ENCODE data around the gene KCTD15.

The KCTD15 gene

DNA sequence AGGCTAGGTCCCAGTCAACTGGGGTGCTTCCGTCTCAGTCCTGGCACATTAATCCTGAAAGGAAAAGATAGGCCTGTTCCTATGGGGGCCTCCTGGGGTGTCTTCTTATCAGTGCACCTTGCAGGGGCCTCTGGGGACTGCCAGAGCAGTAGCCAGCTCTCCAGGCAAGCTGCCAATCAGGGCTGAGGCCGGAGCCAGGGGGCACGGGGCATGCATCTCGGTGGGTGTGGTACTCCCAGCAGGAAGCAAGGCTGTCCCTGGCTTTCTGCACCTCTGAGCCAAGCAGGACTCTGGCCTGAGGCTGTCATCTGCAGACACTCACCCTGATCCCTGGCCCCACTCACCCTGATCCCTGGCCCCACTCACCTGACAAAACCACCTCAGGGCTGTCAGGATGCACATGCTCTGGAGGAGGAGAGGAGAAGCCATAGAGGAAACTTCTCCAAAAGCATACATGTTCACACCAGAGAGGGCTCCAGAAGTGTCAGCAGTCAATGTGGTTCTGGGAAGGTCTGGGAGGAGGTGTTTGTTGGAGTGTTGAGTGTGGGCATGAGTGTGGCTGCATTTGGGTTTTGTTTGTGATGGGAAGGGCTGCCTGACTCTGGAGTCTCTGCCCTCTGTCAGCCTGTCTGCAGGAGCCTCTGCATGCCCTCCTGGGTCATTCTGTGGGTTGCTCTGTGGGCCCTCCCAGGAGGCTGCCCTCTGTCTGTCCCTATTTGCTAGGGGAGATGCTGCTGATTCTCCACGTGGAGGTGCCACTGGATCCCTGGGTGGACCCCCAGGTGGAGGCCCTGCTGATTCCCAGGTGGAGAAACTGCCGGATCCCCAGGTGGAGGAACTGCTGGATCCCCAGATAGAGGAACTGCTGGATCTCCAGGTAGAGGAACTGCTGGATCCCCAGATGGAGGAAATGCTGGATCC, 22.7 kb upstream of the KCTD15 start:
- H3K9ac ChIP-seq (ENCODE audit: low read length): no peak overlapping the region
- no peaks in the 10 kb centered on the region for H3K36me3 ChIP-seq (ENCODE audit: insufficient read depth, low read length)
- H3K79me2 ChIP-seq (ENCODE audit: insufficient read depth, low read length): no peaks in the 10 kb centered on the region
- H3K27me3 ChIP-seq (ENCODE audit: insufficient read depth, low read length): no peaks in the 10 kb centered on the region
- H3K4me2 ChIP-seq (ENCODE audit: low read length): no peak overlapping the region
- no peak overlapping the region for H3K4me3 ChIP-seq (ENCODE audit: low read depth, low read length, poor library complexity, severe bottlenecking)
- H3F3A ChIP-seq (ENCODE audit: insufficient read depth, low read length): no peaks in the 10 kb centered on the region
- no peak overlapping the region for H3K27ac ChIP-seq (ENCODE audit: low read depth, low read length, poor library complexity, severe bottlenecking)
- no peaks in the 10 kb centered on the region for H3K9me3 ChIP-seq (ENCODE audit: low read length)
- H4K20me1 ChIP-seq (ENCODE audit: insufficient read depth, low read length): no peaks in the 10 kb centered on the region
- H3K9me2 ChIP-seq (ENCODE audit: low read depth, low read length): no peaks in the 10 kb centered on the region
- TF ChIP-seq, protein P1, sequence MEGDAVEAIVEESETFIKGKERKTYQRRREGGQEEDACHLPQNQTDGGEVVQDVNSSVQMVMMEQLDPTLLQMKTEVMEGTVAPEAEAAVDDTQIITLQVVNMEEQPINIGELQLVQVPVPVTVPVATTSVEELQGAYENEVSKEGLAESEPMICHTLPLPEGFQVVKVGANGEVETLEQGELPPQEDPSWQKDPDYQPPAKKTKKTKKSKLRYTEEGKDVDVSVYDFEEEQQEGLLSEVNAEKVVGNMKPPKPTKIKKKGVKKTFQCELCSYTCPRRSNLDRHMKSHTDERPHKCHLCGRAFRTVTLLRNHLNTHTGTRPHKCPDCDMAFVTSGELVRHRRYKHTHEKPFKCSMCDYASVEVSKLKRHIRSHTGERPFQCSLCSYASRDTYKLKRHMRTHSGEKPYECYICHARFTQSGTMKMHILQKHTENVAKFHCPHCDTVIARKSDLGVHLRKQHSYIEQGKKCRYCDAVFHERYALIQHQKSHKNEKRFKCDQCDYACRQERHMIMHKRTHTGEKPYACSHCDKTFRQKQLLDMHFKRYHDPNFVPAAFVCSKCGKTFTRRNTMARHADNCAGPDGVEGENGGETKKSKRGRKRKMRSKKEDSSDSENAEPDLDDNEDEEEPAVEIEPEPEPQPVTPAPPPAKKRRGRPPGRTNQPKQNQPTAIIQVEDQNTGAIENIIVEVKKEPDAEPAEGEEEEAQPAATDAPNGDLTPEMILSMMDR (IDR thresholded peaks at IDR 0.05; ENCODE audit: low read length): no peak
- no peak for TF ChIP-seq EZH2 (IDR thresholded peaks at IDR 0.05; ENCODE audit: borderline replicate concordance, low read length)
- no peak overlapping the region for H2AFZ ChIP-seq (ENCODE audit: low read length)
- no peaks in the 10 kb centered on the region for H3K4me1 ChIP-seq (ENCODE audit: insufficient read depth, low read length, severe bottlenecking)

DNA sequence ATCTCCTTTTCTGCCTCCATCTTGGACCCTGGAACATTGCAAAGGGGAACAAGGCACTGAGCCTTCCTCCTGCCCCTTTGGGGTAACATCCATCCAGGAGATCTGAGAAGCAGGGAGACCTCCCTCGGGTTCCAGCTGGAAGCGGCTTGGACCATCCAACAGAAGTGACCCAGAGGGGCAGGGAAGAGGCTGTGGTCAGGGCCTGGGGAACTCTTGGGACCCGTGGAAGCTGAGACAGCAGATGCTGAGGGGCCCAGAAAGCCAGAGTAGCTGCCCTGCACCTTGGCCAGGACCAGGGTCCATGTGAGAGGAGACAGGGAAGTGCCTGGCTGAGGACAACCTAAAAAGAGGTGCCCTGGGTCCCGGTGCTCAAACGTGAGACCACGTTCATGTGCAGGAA, 21.9 kb upstream of the KCTD15 start:
- Histone ChIP-seq H3K9me3 (ENCODE audit: low read length) (no peaks in the 10 kb centered on the region), H3K36me3 (ENCODE audit: insufficient read depth, low read length) (no peaks in the 10 kb centered on the region), H2AFZ (ENCODE audit: low read length) (no peak overlapping the region), H3K27me3 (ENCODE audit: insufficient read depth, low read length) (no peaks in the 10 kb centered on the region), H3K4me3 (ENCODE audit: low read depth, low read length, poor library complexity, severe bottlenecking) (no peak overlapping the region), H3K4me2 (ENCODE audit: low read length) (no peak overlapping the region), H3F3A (ENCODE audit: insufficient read depth, low read length) (no peaks in the 10 kb centered on the region), H3K9ac (ENCODE audit: low read length) (no peak overlapping the region), H3K79me2 (ENCODE audit: insufficient read depth, low read length) (no peaks in the 10 kb centered on the region), H3K9me2 (ENCODE audit: low read depth, low read length) (no peaks in the 10 kb centered on the region), H3K27ac (ENCODE audit: low read depth, low read length, poor library complexity, severe bottlenecking) (no peak overlapping the region), H4K20me1 (ENCODE audit: insufficient read depth, low read length) (no peaks in the 10 kb centered on the region), H3K4me1 (ENCODE audit: insufficient read depth, low read length, severe bottlenecking) (no peaks in the 10 kb centered on the region)
- TF ChIP-seq, protein P1 (IDR thresholded peaks at IDR 0.05; ENCODE audit: low read length): no peak
- no peak for TF ChIP-seq EZH2 (IDR thresholded peaks at IDR 0.05; ENCODE audit: borderline replicate concordance, low read length)

DNA sequence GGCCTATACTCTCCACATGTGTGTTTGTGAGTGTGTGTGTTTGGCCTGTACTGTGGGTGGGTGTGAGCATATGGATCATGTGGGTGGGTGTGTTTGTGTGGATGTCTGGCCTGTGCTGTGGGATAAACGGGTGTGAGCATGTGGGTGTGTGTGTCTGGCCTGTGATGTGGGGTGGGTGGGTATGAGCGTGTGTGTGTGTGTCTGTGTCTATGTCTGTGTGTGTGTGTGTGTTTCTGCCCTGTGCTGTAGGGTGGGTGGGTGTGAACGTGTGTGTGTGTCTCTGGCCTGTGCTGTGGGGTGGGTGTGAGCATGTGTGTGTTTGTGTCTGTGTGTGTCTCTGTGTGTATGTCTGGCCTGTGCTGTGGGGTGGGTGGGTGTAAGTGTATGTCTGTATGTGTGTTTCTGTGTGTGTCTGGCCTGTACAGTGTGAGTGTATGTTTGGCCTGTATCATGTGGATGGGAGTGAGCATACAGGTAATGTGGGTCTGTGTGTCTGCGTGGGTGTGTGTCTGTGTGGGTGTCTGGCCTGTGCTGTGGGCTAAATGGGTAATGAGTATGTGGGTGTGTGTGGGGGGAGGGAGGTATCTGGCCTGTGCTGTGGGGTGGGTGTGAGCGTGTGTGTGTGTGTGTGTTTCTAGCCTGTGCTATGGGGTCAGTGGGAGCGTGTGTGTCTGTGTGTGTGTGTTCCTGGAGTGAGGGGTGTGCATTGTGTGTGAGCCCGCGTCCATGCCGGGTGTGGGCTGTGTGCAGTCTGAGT, 20.8 kb upstream of the KCTD15 start:
- Histone ChIP-seq H2AFZ (ENCODE audit: low read length) (no peak overlapping the region), H3K4me1 (ENCODE audit: insufficient read depth, low read length, severe bottlenecking) (no peaks in the 10 kb centered on the region), H3K9me2 (ENCODE audit: low read depth, low read length) (no peaks in the 10 kb centered on the region), H3K27ac (ENCODE audit: low read depth, low read length, poor library complexity, severe bottlenecking) (no peak overlapping the region), H3K36me3 (ENCODE audit: insufficient read depth, low read length) (no peaks in the 10 kb centered on the region), H3K27me3 (ENCODE audit: insufficient read depth, low read length) (no peaks in the 10 kb centered on the region), H3K79me2 (ENCODE audit: insufficient read depth, low read length) (no peaks in the 10 kb centered on the region), H3K9me3 (ENCODE audit: low read length) (no peaks in the 10 kb centered on the region), H3F3A (ENCODE audit: insufficient read depth, low read length) (no peaks in the 10 kb centered on the region), H3K4me3 (ENCODE audit: low read depth, low read length, poor library complexity, severe bottlenecking) (no peak overlapping the region), H3K4me2 (ENCODE audit: low read length) (no peak overlapping the region), H3K9ac (ENCODE audit: low read length) (no peak overlapping the region), H4K20me1 (ENCODE audit: insufficient read depth, low read length) (no peaks in the 10 kb centered on the region)
- TF ChIP-seq EZH2 (IDR thresholded peaks at IDR 0.05; ENCODE audit: borderline replicate concordance, low read length): no peak
- TF ChIP-seq, protein P1 (IDR thresholded peaks at IDR 0.05; ENCODE audit: low read length): no peak
